IMR-90 (cell line): ENCODE data around the gene ARHGAP45. TPM values are rescaled to one million over a fixed set of nuclear protein-coding genes. Genes with fewer than 3 reads are reported as not detected.

Experiments used
- ATAC-seq: fragments of 200-7000 bp; cut with Tn5 transposase; 2 replicates; pipeline ENCODE4 v1.9.1; 2020; ENCODE audit warnings: low read depth, mild to moderate bottlenecking, moderate library complexity
- BruUV-seq: library from RNA; stranded (reverse); fragments of 400-500 nt; replicated peaks from 2 replicates; lab custom pipeline; 2021; lab: Mats Ljungman, UMichigan
- CTCF ChIA-PET: fragments of 300-600 bp; formaldehyde crosslinking; extraction: SDS; loops from one replicate; lab custom pipeline; 2021; ENCODE audit warnings: antibody characterized with exemption; lab: Yijun Ruan, JAX
- POLR2A ChIA-PET: fragments of 300-600 bp; sonication (Branson Sonifier 250); formaldehyde crosslinking; loops from one replicate; lab custom pipeline; 2022; ENCODE audit warnings: antibody characterized with exemption; ENCODE audit not compliant: unreplicated experiment; lab: Charles Lee
- DNase-seq: peaks from one replicate; pipeline ENCODE4 v3.0.0; 2013
- H2AFZ ChIP-seq: replicated peaks from 2 replicates; pipeline ENCODE3; 2013; ENCODE audit warnings: low read length, mild to moderate bottlenecking; ENCODE audit not compliant: poor library complexity
- H2AK5ac ChIP-seq: 2 replicates; pipeline ENCODE4 v1.6.1; 2013; ENCODE audit warnings: low read depth, low read length, inconsistent platforms
- H2AK9ac ChIP-seq: replicated peaks from 2 replicates; pipeline ENCODE3; 2013; ENCODE audit warnings: mild to moderate bottlenecking, low read depth, low read length, moderate library complexity; ENCODE audit not compliant: poor library complexity
- H2BK120ac ChIP-seq: 2 replicates; pipeline ENCODE4 v1.6.1; 2013; ENCODE audit warnings: low read depth, low read length, inconsistent platforms
- H2BK15ac ChIP-seq: 3 replicates; pipeline ENCODE4 v1.6.1; 2013; ENCODE audit warnings: low read depth, low read length, inconsistent platforms
- H2BK20ac ChIP-seq: 2 replicates; pipeline ENCODE4 v1.6.1; 2013; ENCODE audit warnings: low read depth, mild to moderate bottlenecking, inconsistent platforms, low read length, moderate library complexity
- H2BK5ac ChIP-seq: 2 replicates; pipeline ENCODE4 v1.6.1; 2013; ENCODE audit warnings: mild to moderate bottlenecking, low read depth, low read length, inconsistent platforms; ENCODE audit not compliant: poor library complexity, severe bottlenecking
- H3K14ac ChIP-seq: replicated peaks from 2 replicates; pipeline ENCODE4 v1.6.1; 2013; ENCODE audit warnings: low read depth, low read length, inconsistent platforms
- H3K18ac ChIP-seq: 2 replicates; pipeline ENCODE4 v1.6.1; 2013; ENCODE audit warnings: low read depth, low read length, control low read depth
- H3K23ac ChIP-seq: 2 replicates; pipeline ENCODE4 v1.6.1; 2013; ENCODE audit warnings: low read depth, low read length, inconsistent platforms
- H3K27ac ChIP-seq: 2 replicates; pipeline ENCODE4 v1.5.1; 2013; ENCODE audit warnings: mild to moderate bottlenecking, control low read depth, low read length; ENCODE audit not compliant: insufficient read depth
- H3K27me3 ChIP-seq: 2 replicates; pipeline ENCODE4 v1.6.1; 2013; ENCODE audit warnings: low read length; ENCODE audit not compliant: control insufficient read depth, insufficient read depth
- H3K36me3 ChIP-seq: 2 replicates; pipeline ENCODE4 v1.6.1; 2013; ENCODE audit warnings: low read length, mixed read lengths; ENCODE audit not compliant: control insufficient read depth, insufficient read depth
- H3K4ac ChIP-seq: 2 replicates; pipeline ENCODE4 v1.6.1; 2013; ENCODE audit warnings: low read depth, low read length, inconsistent platforms
- H3K4me1 ChIP-seq: 2 replicates; pipeline ENCODE4 v1.6.1; 2013; ENCODE audit warnings: low read length, mixed read lengths; ENCODE audit not compliant: control insufficient read depth, insufficient read depth
- H3K4me2 ChIP-seq: 2 replicates; pipeline ENCODE4 v1.6.1; 2013; ENCODE audit warnings: low read depth, mild to moderate bottlenecking, control low read depth, low read length, moderate library complexity
- H3K4me3 ChIP-seq: 2 replicates; pipeline ENCODE4 v1.5.1; 2013; ENCODE audit warnings: low read depth, mild to moderate bottlenecking, control low read depth, low read length, moderate library complexity; ENCODE audit not compliant: insufficient read depth
- H3K56ac ChIP-seq: 2 replicates; pipeline ENCODE4 v1.6.1; 2013; ENCODE audit warnings: low read length, inconsistent platforms; ENCODE audit not compliant: insufficient read depth; ENCODE audit errors: extremely low read depth
- H3K79me1 ChIP-seq, 2 experiments: 2 replicates each; pipeline ENCODE4 v1.6.1; 2013; ENCODE audit warnings: low read length in 2 of 2, inconsistent platforms in 1 of 2, low read depth in 1 of 2
- H3K9ac ChIP-seq: 2 replicates; pipeline ENCODE4 v1.6.1; 2013; ENCODE audit warnings: low read depth, low read length, control low read depth
- H3K9me1 ChIP-seq: 2 replicates; pipeline ENCODE4 v1.6.1; 2013; ENCODE audit warnings: low read length, inconsistent platforms; ENCODE audit not compliant: insufficient read depth
- H3K9me3 ChIP-seq: 2 replicates; pipeline ENCODE4 v1.6.1; 2013; ENCODE audit warnings: low read length; ENCODE audit not compliant: control insufficient read depth, insufficient read depth
- H4K20me1 ChIP-seq: 2 replicates; pipeline ENCODE4 v1.6.1; 2013; ENCODE audit warnings: low read length, inconsistent platforms; ENCODE audit not compliant: insufficient read depth
- H4K5ac ChIP-seq: 2 replicates; pipeline ENCODE4 v1.6.1; 2013; ENCODE audit warnings: mild to moderate bottlenecking, low read depth, low read length, control low read depth
- H4K8ac ChIP-seq, 2 experiments: 2 replicates each; pipeline ENCODE4 v1.6.1; 2013; ENCODE audit warnings: low read depth in 2 of 2, low read length in 2 of 2, control low read depth in 1 of 2, inconsistent platforms in 1 of 2
- H4K91ac ChIP-seq: 2 replicates; pipeline ENCODE4 v1.6.1; 2013; ENCODE audit warnings: low read depth, low read length, inconsistent platforms; ENCODE audit not compliant: insufficient read depth
- CTCF ChIP-seq: conservative IDR thresholded peaks from 2 replicates; pipeline ENCODE4 v1.5.1; 2012; ENCODE audit warnings: mild to moderate bottlenecking, low read depth, low read length, improper control_type of control experiment
- RAD21 ChIP-seq: IDR thresholded peaks from 2 replicates; pipeline ENCODE4 v1.6.1; 2012; ENCODE audit warnings: low read length, improper control_type of control experiment
- SMC3 ChIP-seq: fragments of 150-350 bp; IDR thresholded peaks from 2 replicates; pipeline ENCODE4 v1.6.1; 2016; ENCODE audit warnings: low read depth, mild to moderate bottlenecking, antibody characterized with exemption, low read length, moderate library complexity
- WGBS, 2 experiments: methylation state at CpG; one replicate each; pipeline versions ENCODE4 v1.1.5 to v1.1.7; 2013; ENCODE audit warnings: missing lambda C conversion rate in 2 of 2; ENCODE audit not compliant: insufficient read length in 1 of 2; ENCODE audit errors: extremely low coverage in 2 of 2; 5-methylcytosine and 5-hydroxymethylcytosine counted together
- dilution Hi-C: fragments of 300-500 bp; cut with HindIII; formaldehyde crosslinking; loops from one replicate; pipeline ENCODE4 v1.14.3; 2018; ENCODE audit warnings: low sequenced_read_pairs; ENCODE audit not compliant: unreplicated experiment
- in situ Hi-C: fragments of 300-500 bp; cut with MboI; formaldehyde crosslinking; loops from 3 replicates; pipeline ENCODE4 v1.14.3; 2019; ENCODE audit warnings: low sequenced_read_pairs, inconsistent platforms, mixed read lengths
- intact Hi-C: fragments of 100-400 bp; cut with micrococcal nuclease; formaldehyde crosslinking; loops from 2 replicates; pipeline ENCODE4 v1.10.0; 2022
- polyA plus RNA-seq, 3 experiments: library from polyadenylated mRNA; depleted of rRNA; stranded (reverse); fragments of >200 nt; gene quantifications; 2 replicates each; pipeline ENCODE4 v1.2.3, GENCODE V29; 2012; ENCODE audit warnings: low replicate concordance in 1 of 3
- total RNA-seq: library from RNA; depleted of rRNA; stranded (reverse); fragments of >200 nt; gene quantifications from 2 replicates; pipeline ENCODE4 v1.2.3, GENCODE V29; 2012

The ARHGAP45 gene
- total and polyA plus RNA-seq, 2 of the 4 experiments (the other 2 are of a cell fraction), result 1.3 to 1.7 TPM

GRCh38 chr19:1106841-1107660, 40.1 kb downstream of the ARHGAP45 start:
- no peak overlapping the region for H2AK5ac ChIP-seq
- H2AFZ ChIP-seq, result no peak overlapping the region
- no peaks in the 10 kb centered on the region for H3K27me3 ChIP-seq
- ChIA-PET CTCF (interaction anchor here (0.5 kb wide), 1 partner anchor 13 kb away, joined by 3 read pairs; no protein-coding TSS in a partner anchor), POLR2A (no interaction called here)
- H3K4me1 ChIP-seq, result peaks cover 6% of the 10 kb centered on the region
- H2BK5ac ChIP-seq, result no peak overlapping the region
- DNase-seq (peak; percentile 49), ATAC-seq (no peak)
- no peak overlapping the region for H2BK120ac ChIP-seq
- no peak overlapping the region for H4K91ac ChIP-seq
- H3K4me3 ChIP-seq, result no peak overlapping the region
- intact Hi-C loops, result no loop called here
- no TSS peak for BruUV-seq
- H3K23ac ChIP-seq, result no peak overlapping the region
- no peak overlapping the region for H3K14ac ChIP-seq
- H3K18ac ChIP-seq, result no peak overlapping the region
- 73% methylated on average over 9 of the region's 17 CpGs; no CpG with 5 or more reads in 1 of the 2 experiments for WGBS, 2 experiments
- no peak overlapping the region for H2BK15ac ChIP-seq
- H3K27ac ChIP-seq, result no peak overlapping the region
- peak; percentile 24; the same call in 1 of the 2 replicates for TF ChIP-seq RAD21
- TF ChIP-seq SMC3, result no peak
- 0 out of 2 replicates have a peak, but pooled peaks have one; percentile 9 for TF ChIP-seq CTCF
- H3K9ac ChIP-seq, result no peak overlapping the region
- H4K20me1 ChIP-seq, result peaks cover 46% of the 10 kb centered on the region
- H3K79me1 ChIP-seq, result peaks cover 0 to 25% of the 10 kb centered on the region in 2 experiments; a peak in 3 of 4 replicates
- dilution Hi-C loops, result no loop called here
- H3K4ac ChIP-seq, result no peak overlapping the region
- no peaks in the 10 kb centered on the region for H3K9me3 ChIP-seq
- no peak overlapping the region for H3K4me2 ChIP-seq
- H4K5ac ChIP-seq, result no peak overlapping the region
- H3K56ac ChIP-seq, result no peak overlapping the region
- no peak overlapping the region for H4K8ac ChIP-seq
- in situ Hi-C loops, result loop anchor here (5.0 kb wide), 1 partner anchor 95 kb away; no protein-coding TSS in a partner anchor
- 0 out of 2 replicates have a peak, but pooled peaks cover 2% of the 10 kb centered on the region for H3K9me1 ChIP-seq
- H2BK20ac ChIP-seq, result no peak overlapping the region
- peaks cover 59% of the 10 kb centered on the region for H3K36me3 ChIP-seq
- H2AK9ac ChIP-seq, result peak overlapping the region; percentile 11
